Mucosa of descending colon (tissue), 3 donors: ENCODE measurements around the gene SIGLEC11. TPM values are rescaled to one million over a fixed set of nuclear protein-coding genes. Genes with fewer than 3 reads are reported as not detected.

Experiments
- ATAC-seq: fragments of 200-7000 bp; cut with Tn5 transposase; one replicate; pipeline ENCODE4 v1.9.1; 2020; ENCODE audit warnings: mild to moderate bottlenecking, moderate library complexity
- DNase-seq, 3 donors: peaks; one replicate each; pipeline ENCODE4 v3.0.0-alpha.2; 2020
- H3K36me3 ChIP-seq: fragments of 200-600 bp; one replicate; pipeline ENCODE4 v1.8.0; 2021; ENCODE audit warnings: low read depth, mild to moderate bottlenecking
- H3K4me1 ChIP-seq: fragments of 200-600 bp; one replicate; pipeline ENCODE4 v1.8.0; 2021; ENCODE audit warnings: low read depth, mild to moderate bottlenecking
- H3K4me3 ChIP-seq: fragments of 200-600 bp; one replicate; pipeline ENCODE4 v1.8.0; 2021; ENCODE audit warnings: mild to moderate bottlenecking
- H3K9me3 ChIP-seq: fragments of 200-600 bp; one replicate; pipeline ENCODE4 v1.8.0; 2021; ENCODE audit warnings: mild to moderate bottlenecking
- intact Hi-C, 2 donors: fragments of 100-400 bp; cut with DNase I in 1 of 2; cut with micrococcal nuclease in 1 of 2; formaldehyde crosslinking; loops; one replicate each; pipeline versions ENCODE4 v1.11.0 to v1.11.1; 2022; cut with DNase I, micrococcal nuclease
- total RNA-seq, 3 donors: library from RNA; stranded (reverse); fragmentation: NEBNext Ultra II Directional in 2 of 3; extraction: Animal tissue kit (Norgen Biotek cat#: 25700) in 2 of 3; gene quantifications; one replicate each; pipeline versions ENCODE4 v1.2.1 to v1.2.4, GENCODE V29; 2021 to 2023
- TF ChIP-seq, protein P1 (sequence below): fragments of 200-600 bp; IDR thresholded peaks from one replicate; pipeline ENCODE4 v1.8.0; 2022; ENCODE audit warnings: antibody characterized with exemption, mild to moderate bottlenecking
- donor health status: DM: no; HTN: no; CAD: no; lungs with moderate emphysema.
- donor health status: DM: no; HTN: no; CAD: no.
- donor health status: DM: no; HTN: yes; CAD: no.

The SIGLEC11 gene
- total RNA-seq, 3 donors from 2014 or later: 0.49 to 2.0 (median 1.1) TPM

DNA sequence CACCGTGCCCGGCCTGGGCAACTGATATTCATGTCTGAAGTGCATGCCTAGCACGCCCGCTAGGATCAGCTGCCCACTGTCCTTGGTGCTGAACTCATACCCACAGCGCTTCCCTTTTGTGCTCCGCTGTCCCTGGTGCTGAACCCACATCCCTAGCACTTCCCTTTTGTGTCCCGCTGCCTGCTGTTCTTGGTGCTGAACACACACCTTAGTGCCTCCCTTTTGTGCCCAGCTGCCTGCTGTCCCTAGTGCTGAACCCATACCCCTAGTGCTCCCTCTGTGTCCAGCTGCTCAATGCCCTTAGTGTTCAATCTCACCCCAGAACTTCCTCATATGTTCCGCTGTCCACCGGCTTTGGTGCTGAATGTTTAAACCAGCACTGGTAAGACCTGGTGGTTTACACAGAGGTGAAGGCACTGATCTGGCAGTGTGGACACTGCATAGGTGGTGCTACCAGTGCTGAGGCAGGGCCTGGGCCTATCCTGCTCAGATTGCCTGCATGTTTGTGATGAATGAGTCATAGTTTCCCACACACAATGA is 26.3 kb upstream of the SIGLEC11 start:
- no peaks in the 10 kb centered on the region for H3K4me1 ChIP-seq
- DNase-seq: peak; percentile 80 to 97 (median 88)
- no peaks in the 10 kb centered on the region for H3K9me3 ChIP-seq
- H3K4me3 ChIP-seq: no peak overlapping the region
- TF ChIP-seq, protein P1, sequence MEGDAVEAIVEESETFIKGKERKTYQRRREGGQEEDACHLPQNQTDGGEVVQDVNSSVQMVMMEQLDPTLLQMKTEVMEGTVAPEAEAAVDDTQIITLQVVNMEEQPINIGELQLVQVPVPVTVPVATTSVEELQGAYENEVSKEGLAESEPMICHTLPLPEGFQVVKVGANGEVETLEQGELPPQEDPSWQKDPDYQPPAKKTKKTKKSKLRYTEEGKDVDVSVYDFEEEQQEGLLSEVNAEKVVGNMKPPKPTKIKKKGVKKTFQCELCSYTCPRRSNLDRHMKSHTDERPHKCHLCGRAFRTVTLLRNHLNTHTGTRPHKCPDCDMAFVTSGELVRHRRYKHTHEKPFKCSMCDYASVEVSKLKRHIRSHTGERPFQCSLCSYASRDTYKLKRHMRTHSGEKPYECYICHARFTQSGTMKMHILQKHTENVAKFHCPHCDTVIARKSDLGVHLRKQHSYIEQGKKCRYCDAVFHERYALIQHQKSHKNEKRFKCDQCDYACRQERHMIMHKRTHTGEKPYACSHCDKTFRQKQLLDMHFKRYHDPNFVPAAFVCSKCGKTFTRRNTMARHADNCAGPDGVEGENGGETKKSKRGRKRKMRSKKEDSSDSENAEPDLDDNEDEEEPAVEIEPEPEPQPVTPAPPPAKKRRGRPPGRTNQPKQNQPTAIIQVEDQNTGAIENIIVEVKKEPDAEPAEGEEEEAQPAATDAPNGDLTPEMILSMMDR: no peak
- ATAC-seq: peak; percentile 96
- no peaks in the 10 kb centered on the region for H3K36me3 ChIP-seq
- intact Hi-C loops: loop anchor here in 1 of 2 donors (10.0 kb wide), 1 partner anchor 52 kb away; no protein-coding TSS in a partner anchor

DNA sequence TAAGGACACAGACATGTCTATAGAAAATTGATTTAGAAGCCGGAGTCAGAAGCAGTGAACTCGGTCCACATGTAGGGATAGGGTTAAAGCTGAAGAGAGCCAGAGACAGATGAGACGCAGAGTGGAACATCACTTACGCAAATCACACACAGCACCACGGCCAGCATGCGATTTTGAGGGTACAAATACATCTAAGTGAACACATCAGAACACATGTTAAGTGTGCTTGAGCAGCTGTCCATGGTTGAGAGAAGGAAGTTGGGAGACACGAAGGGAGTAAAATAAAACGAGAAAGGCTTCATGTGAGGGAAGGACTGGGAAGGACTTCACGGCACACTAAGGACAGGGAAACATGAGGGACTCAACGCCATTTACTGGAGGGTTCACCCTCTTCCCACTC is 25.4 kb upstream of the SIGLEC11 start:
- H3K4me3 ChIP-seq: no peak overlapping the region
- intact Hi-C loops: loop anchor here in 1 of 2 donors (10.0 kb wide), 1 partner anchor 52 kb away; no protein-coding TSS in a partner anchor
- H3K36me3 ChIP-seq: no peaks in the 10 kb centered on the region
- H3K9me3 ChIP-seq: no peaks in the 10 kb centered on the region
- ATAC-seq (no peak), DNase-seq (no peak)
- H3K4me1 ChIP-seq: no peaks in the 10 kb centered on the region
- TF ChIP-seq, protein P1: no peak

DNA sequence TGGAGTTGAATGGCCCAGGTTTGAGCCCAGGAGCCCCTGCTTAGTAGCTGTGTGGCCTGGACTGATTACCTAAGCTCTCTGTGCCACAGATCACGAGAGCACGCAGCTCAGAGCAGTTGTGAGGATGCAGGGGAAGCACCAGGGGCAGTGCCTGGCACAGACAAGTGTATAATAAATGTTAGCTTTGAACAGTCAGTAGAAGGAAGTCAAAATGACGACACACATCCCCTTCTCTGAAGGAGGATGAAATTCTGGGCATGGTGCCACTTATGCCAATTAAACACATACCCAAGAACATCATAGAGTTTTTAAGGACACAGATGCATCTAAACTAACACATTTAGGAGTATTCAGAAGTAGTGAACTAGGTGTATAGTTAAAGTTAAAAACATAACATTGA is 24.9 kb upstream of the SIGLEC11 start:
- Histone ChIP-seq H3K4me3 (no peak overlapping the region), H3K4me1 (no peaks in the 10 kb centered on the region), H3K36me3 (no peaks in the 10 kb centered on the region), H3K9me3 (no peaks in the 10 kb centered on the region)
- TF ChIP-seq, protein P1: no peak
- ATAC-seq (no peak), DNase-seq (no peak)
- intact Hi-C loops: loop anchor here in 1 of 2 donors (10.0 kb wide), 1 partner anchor 51 kb away; no protein-coding TSS in a partner anchor

DNA sequence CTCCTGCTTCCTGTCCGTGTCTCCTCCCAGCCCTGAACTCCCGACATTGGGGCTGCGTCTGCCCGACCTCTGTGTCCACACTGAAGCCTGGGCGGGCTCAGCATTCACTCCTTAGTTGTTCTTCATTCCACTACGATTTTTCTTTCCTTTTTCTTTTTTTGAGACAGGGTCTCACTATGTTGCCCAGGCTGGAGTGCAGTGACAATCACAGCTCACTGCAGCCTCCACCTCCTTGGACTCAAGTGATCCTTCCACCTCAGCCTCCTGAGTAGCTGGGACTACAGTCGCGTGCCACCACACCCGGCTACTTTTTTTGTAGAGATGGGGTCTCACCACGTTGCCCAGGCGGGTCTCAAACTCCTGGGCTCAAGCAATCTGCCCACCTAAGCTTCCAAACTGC is 23.5 kb upstream of the SIGLEC11 start:
- H3K4me1 ChIP-seq: no peaks in the 10 kb centered on the region
- H3K36me3 ChIP-seq: no peaks in the 10 kb centered on the region
- TF ChIP-seq, protein P1: no peak
- no peak for ATAC-seq
- no peak overlapping the region for H3K4me3 ChIP-seq
- intact Hi-C loops: loop anchor here (5.0 to 10.0 kb wide), 2 partner anchors 47 to 50 kb away; no protein-coding TSS in a partner anchor
- no peaks in the 10 kb centered on the region for H3K9me3 ChIP-seq
- DNase-seq: no peak

DNA sequence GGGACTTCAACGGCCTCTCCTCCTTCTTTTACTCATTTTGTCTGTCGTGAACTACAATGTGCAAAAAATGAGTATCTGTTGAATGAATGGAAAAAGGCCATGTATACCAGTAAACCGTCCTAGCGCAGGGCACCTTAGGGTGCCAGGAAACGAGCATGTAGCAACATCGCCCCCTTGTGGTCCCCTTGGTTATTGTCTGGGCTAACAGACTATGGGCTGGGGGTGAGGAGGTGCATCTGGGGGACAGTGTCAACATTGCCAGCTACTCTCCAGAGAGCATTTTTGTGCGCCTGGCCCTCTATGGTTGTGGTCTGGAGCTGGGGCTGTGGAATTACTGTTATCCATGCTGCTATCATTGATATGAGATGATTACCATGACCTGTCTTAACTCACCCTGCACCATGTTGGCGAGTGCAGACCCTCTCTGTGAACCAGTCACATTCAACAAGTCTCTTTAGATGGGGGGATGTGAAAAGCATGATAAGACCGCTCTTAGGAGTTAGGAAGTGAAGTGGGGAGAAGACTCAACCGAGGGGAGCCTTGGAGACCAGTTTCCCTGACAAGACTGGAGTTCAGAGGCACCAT is 22.8 kb upstream of the SIGLEC11 start:
- ATAC-seq (peak; percentile 69), DNase-seq (peak in 2 of 3 donors; percentile 71 to 86)
- Histone ChIP-seq H3K4me3 (no peak overlapping the region), H3K9me3 (no peaks in the 10 kb centered on the region), H3K36me3 (no peaks in the 10 kb centered on the region), H3K4me1 (no peaks in the 10 kb centered on the region)
- TF ChIP-seq, protein P1: peak; percentile 72
- intact Hi-C loops: loop anchor here (5.0 to 10.0 kb wide), 2 partner anchors 46 to 49 kb away; no protein-coding TSS in a partner anchor
